HEK293 (cell line): ENCODE data around the gene BUB3.

Experiments used
- GLIS1 ChIP-seq: fragments of 450-650 bp; formaldehyde crosslinking; IDR thresholded peaks from 2 replicates; pipeline ENCODE4 v1.5.1; 2016; ENCODE audit warnings: missing biosample characterization, missing genetic modification characterization
- PATZ1 ChIP-seq: fragments of 450-650 bp; formaldehyde crosslinking; IDR thresholded peaks from 2 replicates; pipeline ENCODE4 v1.5.1; 2016; ENCODE audit warnings: missing biosample characterization, missing genetic modification characterization
- PRDM1 ChIP-seq: fragments of 450-650 bp; formaldehyde crosslinking; IDR thresholded peaks from 2 replicates; pipeline ENCODE4; 2016; ENCODE audit warnings: missing biosample characterization, missing genetic modification characterization
- REST ChIP-seq: fragments of 450-650 bp; formaldehyde crosslinking; IDR thresholded peaks from 2 replicates; pipeline ENCODE4 v1.5.1; 2016; ENCODE audit warnings: missing biosample characterization, missing genetic modification characterization
- SP7 ChIP-seq: fragments of 450-650 bp; formaldehyde crosslinking; IDR thresholded peaks from 2 replicates; pipeline ENCODE4 v1.5.1; 2016; ENCODE audit warnings: missing biosample characterization, missing genetic modification characterization
- TSHZ1 ChIP-seq: fragments of 450-650 bp; formaldehyde crosslinking; IDR thresholded peaks from 2 replicates; pipeline ENCODE4 v1.5.1; 2016; ENCODE audit warnings: missing biosample characterization, missing genetic modification characterization, borderline replicate concordance
- ZBTB1 ChIP-seq: fragments of 450-650 bp; formaldehyde crosslinking; IDR thresholded peaks from 2 replicates; pipeline ENCODE4 v1.5.1; 2016; ENCODE audit warnings: missing biosample characterization, missing genetic modification characterization
- ZBTB26 ChIP-seq: fragments of 450-650 bp; formaldehyde crosslinking; optimal IDR thresholded peaks from 2 replicates; pipeline ENCODE3; 2016; ENCODE audit warnings: missing biosample characterization, mild to moderate bottlenecking, missing genetic modification characterization
- ZBTB6 ChIP-seq: fragments of 450-650 bp; formaldehyde crosslinking; IDR thresholded peaks from 2 replicates; pipeline ENCODE4 v1.5.1; 2017; ENCODE audit warnings: missing biosample characterization, missing genetic modification characterization
- ZEB2 ChIP-seq: fragments of 450-650 bp; formaldehyde crosslinking; IDR thresholded peaks from 2 replicates; pipeline ENCODE4 v1.5.1; 2016; ENCODE audit warnings: missing biosample characterization, missing genetic modification characterization
- ZNF112 ChIP-seq: fragments of 450-650 bp; formaldehyde crosslinking; IDR thresholded peaks from 2 replicates; pipeline ENCODE4 v1.5.0; 2017; ENCODE audit warnings: missing biosample characterization, missing genetic modification characterization
- ZNF146 ChIP-seq: fragments of 450-650 bp; formaldehyde crosslinking; IDR thresholded peaks from 2 replicates; pipeline ENCODE4 v1.5.1; 2016; ENCODE audit warnings: missing biosample characterization, missing genetic modification characterization
- ZNF155 ChIP-seq: fragments of 450-650 bp; formaldehyde crosslinking; IDR thresholded peaks from 2 replicates; pipeline ENCODE4 v1.5.1; 2016; ENCODE audit warnings: missing biosample characterization, missing genetic modification characterization
- ZNF174 ChIP-seq: fragments of 450-650 bp; formaldehyde crosslinking; IDR thresholded peaks from 2 replicates; pipeline ENCODE4 v1.5.0; 2017; ENCODE audit warnings: missing biosample characterization, mild to moderate bottlenecking, missing genetic modification characterization
- ZNF175 ChIP-seq: fragments of 450-650 bp; formaldehyde crosslinking; IDR thresholded peaks from 2 replicates; pipeline ENCODE4 v1.5.1; 2016; ENCODE audit warnings: missing biosample characterization, missing genetic modification characterization
- ZNF2 ChIP-seq: fragments of 450-650 bp; formaldehyde crosslinking; IDR thresholded peaks from 2 replicates; pipeline ENCODE4 v1.5.1; 2016; ENCODE audit warnings: missing biosample characterization, missing genetic modification characterization
- ZNF248 ChIP-seq: fragments of 450-650 bp; formaldehyde crosslinking; IDR thresholded peaks from 2 replicates; pipeline ENCODE4 v1.5.1; 2017; ENCODE audit warnings: missing biosample characterization, missing genetic modification characterization
- ZNF280C ChIP-seq: fragments of 450-650 bp; formaldehyde crosslinking; IDR thresholded peaks from 2 replicates; pipeline ENCODE4 v1.5.1; 2016; ENCODE audit warnings: missing biosample characterization, missing genetic modification characterization
- ZNF341 ChIP-seq: fragments of 450-650 bp; formaldehyde crosslinking; IDR thresholded peaks from 2 replicates; pipeline ENCODE4; 2016; ENCODE audit warnings: low read depth, missing biosample characterization, missing genetic modification characterization
- ZNF391 ChIP-seq: fragments of 450-650 bp; formaldehyde crosslinking; IDR thresholded peaks from 2 replicates; pipeline ENCODE4 v1.5.1; 2016; ENCODE audit warnings: low read depth, missing biosample characterization, missing genetic modification characterization, borderline replicate concordance
- ZNF404 ChIP-seq: fragments of 450-650 bp; formaldehyde crosslinking; IDR thresholded peaks from 2 replicates; pipeline ENCODE4 v1.5.1; 2017; ENCODE audit warnings: missing biosample characterization, missing genetic modification characterization
- ZNF426 ChIP-seq: fragments of 450-650 bp; formaldehyde crosslinking; IDR thresholded peaks from 2 replicates; pipeline ENCODE4 v1.5.1; 2017; ENCODE audit warnings: missing biosample characterization, missing genetic modification characterization, mild to moderate bottlenecking, inconsistent platforms, moderate library complexity
- ZNF514 ChIP-seq: fragments of 450-650 bp; formaldehyde crosslinking; IDR thresholded peaks from 2 replicates; pipeline ENCODE4 v1.5.1; 2016; ENCODE audit warnings: missing biosample characterization, missing genetic modification characterization
- ZNF664 ChIP-seq: fragments of 450-650 bp; formaldehyde crosslinking; IDR thresholded peaks from 2 replicates; pipeline ENCODE4 v1.5.1; 2016; ENCODE audit warnings: missing biosample characterization, missing genetic modification characterization
- ZSCAN23 ChIP-seq: fragments of 450-650 bp; formaldehyde crosslinking; IDR thresholded peaks from 2 replicates; pipeline ENCODE4 v1.5.1; 2016; ENCODE audit warnings: missing biosample characterization, missing genetic modification characterization

Gene BUB3

GRCh38 chr10:123132576-123133477 lies 21.4 kb upstream of the BUB3 start (continued):
- peak; percentile 50; the same call in 1 of the 2 replicates for TF ChIP-seq REST (tag by site-specific recombination)
- no peak for TF ChIP-seq ZSCAN23
- TF ChIP-seq ZBTB26 (tag by site-specific recombination), result peak; percentile 57
- TF ChIP-seq ZNF2 (tag by site-specific recombination), result peak; percentile 66
- TF ChIP-seq ZNF146 (tag by site-specific recombination), result no peak
- no peak for TF ChIP-seq ZNF280C (tag by site-specific recombination)
- TF ChIP-seq ZNF341, result 0 out of 2 replicates have a peak, but pooled peaks have one; percentile 46
- TF ChIP-seq ZNF514, result no peak
- TF ChIP-seq PRDM1 (tag by site-specific recombination), result peak; percentile 23; the same call in 1 of the 2 replicates
- no peak for TF ChIP-seq ZNF426
- no peak for TF ChIP-seq GLIS1 (tag by site-specific recombination)
- TF ChIP-seq ZNF248 (tag by site-specific recombination), result no peak
- TF ChIP-seq ZNF155 (tag by site-specific recombination), result no peak
- TF ChIP-seq PATZ1, result no peak
- no peak for TF ChIP-seq SP7
- TF ChIP-seq ZBTB6 (tag by site-specific recombination), result no peak
- TF ChIP-seq ZNF664 (tag by site-specific recombination), result no peak
- TF ChIP-seq ZNF175, result no peak
- TF ChIP-seq ZNF174 (tag by site-specific recombination), result no peak
- TF ChIP-seq ZBTB1 (tag by site-specific recombination), result no peak
- no peak for TF ChIP-seq ZNF391 (tag by site-specific recombination)
- 0 out of 2 replicates have a peak, but pooled peaks have one; percentile 15 for TF ChIP-seq ZEB2 (tag by site-specific recombination)
- no peak for TF ChIP-seq ZNF404 (tag by site-specific recombination)
- no peak for TF ChIP-seq ZNF112 (tag by site-specific recombination)
- no peak for TF ChIP-seq TSHZ1
